Stimulated activated CD4-positive, alpha-beta T cell treated with anti-CD3 and anti-CD28 coated beads, Interleukin-12 subunit alpha, Interleukin-12 subunit beta, amount 100 ng/mL, for 24 hours (primary cell): ENCODE results near the gene SETD7.

ENCODE experiments used
- DNase-seq, 2 experiments: peaks; one replicate each; pipeline ENCODE4 v3.0.0-alpha.2; 2020; ENCODE audit warnings: low read depth in 2 of 2

SETD7 gene

DNA sequence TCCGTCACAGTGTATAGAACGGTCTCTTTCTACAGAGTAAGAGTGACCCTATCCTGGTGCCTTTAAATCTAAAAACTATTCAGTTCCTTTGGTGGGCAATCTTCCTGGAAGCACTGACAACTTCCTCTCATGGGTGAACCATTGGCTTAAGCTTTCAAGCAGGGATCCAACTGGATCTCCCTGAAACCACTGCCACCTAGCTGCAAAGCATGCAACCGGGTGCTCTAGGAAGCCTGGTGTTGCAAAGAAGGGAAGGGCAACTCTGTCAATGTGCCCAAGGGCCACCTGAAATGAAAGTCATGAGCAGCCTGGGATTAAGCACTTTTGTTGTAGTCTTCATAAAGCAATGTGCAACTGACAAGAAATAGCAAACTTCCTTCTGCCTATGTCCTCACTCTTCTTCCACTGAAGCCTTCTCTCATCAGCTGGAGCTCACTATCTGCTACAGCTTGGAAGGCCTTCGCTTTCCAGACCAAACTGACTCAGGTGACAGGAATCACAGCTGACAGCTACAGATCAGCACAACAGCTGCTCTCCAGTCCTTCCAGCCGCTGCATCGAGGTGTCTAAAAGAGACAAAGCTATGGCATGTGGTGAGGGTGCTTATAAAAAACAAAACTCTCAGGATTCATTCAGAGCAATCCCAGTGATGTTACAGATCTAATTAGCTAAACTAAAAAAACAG, 46.1 kb downstream of the SETD7 start:
- no peak for DNase-seq

- no peak for DNase-seq
Observed at GRCh38 chr4:139508581-139509237, 47.3 kb downstream of the SETD7 start.

DNA sequence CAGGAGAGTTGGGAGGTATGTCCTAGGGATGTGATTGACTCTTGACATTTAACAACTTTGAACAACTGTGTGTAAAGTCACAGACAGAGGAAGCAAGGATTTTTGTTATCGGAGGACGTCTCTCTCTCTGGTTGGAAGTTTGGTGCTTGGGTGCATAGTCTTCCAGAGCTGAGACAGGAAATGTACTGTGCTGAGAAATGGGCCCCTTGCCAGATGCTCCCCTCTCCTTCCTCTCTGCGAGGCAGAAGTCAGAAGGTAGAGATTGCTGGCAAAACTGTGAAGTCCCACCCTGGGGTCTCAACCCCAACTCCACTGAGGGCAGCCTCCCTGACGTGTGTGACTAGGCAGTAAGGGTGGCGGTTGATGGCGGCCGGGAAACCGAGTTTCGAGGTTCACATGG, 49.2 kb downstream of the SETD7 start:
- DNase-seq, result no peak

DNA sequence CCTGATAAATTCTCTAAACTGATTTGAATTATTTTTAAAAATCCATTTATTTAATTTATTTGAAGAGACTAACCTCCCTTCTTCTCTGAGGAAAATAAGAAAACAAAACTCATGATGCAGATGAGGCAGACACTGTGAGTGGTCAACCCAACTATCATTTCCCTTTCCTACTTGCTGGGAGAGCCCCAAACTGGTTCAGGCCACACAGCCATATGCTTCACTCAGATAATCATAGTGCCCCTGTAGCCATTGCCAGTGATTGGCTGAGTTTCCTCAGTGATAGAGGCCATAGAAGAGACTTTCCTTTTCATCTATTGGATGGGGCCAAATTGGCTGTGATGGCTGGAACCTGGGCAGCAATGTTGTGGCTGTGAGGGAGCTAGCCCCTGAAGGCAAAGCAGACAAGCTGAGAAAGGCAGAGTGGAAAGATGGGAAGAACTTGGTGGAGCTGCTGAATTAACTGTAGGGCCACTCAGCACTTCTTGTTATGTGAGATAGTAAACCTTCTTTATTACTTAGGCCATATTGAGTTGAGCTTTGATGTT, 52.3 kb downstream of the SETD7 start:
- no peak for DNase-seq

GRCh38 chr4:139501927-139502899, 53.8 kb downstream of the SETD7 start:
- no peak for DNase-seq

DNA sequence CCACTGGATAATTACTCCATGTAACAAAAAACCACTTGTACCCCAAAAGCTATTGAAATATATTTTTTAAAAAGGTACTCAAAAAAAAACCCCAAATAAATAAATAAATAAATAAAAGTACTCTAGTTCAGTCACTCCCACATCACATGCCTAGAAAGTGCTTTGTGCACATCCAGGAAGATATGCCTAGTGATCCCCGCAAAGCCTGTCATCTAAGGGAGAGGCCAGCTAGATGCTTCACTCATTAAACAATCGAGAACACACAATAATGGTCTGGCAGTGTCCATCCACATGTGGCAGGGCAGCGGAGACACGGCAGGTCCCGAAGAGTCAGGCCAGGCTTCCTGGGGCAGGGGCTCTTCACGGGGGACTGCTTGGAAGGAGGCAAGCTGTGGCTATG, 54.5 kb downstream of the SETD7 start:
- no peak for DNase-seq

GRCh38 chr4:139501117-139501516, 54.9 kb downstream of the SETD7 start:
- no peak for DNase-seq

GRCh38 chr4:139499186-139499585, 56.8 kb downstream of the SETD7 start:
- DNase-seq, result no peak

- no peak for DNase-seq
Observed at GRCh38 chr4:139493176-139493575, 62.8 kb downstream of the SETD7 start.

GRCh38 chr4:139492429-139492828, 63.6 kb downstream of the SETD7 start:
- no peak for DNase-seq

DNA sequence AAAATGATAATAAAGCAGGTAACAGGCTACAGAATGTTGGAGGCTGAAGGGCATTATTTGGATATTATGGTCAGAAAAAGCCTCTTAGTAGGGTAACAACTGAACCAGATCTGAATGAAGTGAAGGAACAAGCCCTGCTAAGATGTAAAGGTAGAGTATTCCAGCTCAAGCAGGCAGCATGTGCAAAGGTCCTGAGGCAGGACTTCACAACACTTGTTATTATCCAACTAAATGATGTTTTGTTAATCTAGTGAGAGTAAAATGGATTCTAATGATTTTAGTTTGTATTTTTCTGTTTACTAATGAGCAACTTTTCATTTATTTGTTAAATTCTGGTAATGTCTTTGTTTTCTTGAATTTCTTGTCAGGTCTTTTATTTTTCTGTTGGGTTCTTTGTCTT, 66.4 kb downstream of the SETD7 start:
- no peak for DNase-seq

DNA sequence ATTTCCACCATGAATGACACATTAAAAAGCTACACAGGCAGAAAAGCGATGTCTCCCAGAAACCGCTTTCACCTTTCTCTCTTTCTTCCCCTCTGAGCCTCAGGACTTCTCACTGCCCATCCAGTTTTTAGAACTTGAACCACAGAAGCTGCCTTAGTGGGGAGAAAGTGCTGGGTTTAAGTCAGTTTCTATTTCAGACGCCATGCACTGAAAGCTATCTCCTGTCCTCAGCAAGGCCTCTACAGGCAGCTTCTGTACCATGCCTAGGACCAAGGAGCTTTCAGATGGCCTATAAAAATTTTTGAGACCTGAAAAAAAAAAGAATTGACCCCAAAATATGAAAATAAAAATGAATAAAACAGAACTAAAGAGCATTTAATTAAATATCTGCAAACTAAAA, 67.6 kb downstream of the SETD7 start:
- no peak for DNase-seq

DNA sequence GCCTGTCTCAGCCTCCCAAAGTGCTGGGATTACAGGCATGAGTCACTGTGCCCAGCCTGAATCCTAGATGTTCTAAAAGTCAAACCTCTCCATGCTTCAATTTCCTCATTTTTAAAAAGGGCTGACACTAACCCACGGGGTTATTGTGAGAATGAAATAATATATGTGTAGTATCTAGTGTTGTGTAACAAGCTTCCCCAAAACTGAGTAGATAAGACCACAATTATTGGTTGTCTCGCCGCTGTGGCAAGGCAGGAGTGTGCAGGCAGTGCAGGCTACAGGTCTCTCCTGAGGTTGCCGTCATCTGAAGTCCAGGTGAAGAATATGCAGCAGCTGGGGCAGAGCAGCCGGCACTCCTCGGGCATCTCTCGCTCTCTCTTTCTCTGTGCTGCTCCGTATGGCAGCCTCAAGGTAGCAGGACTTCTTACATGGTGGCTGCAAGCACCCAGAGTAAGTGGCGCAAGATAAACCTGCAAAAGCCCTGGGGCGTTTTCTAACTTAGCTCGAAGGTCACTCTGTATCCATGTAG, 71.2 kb downstream of the SETD7 start:
- DNase-seq, result no peak

DNA sequence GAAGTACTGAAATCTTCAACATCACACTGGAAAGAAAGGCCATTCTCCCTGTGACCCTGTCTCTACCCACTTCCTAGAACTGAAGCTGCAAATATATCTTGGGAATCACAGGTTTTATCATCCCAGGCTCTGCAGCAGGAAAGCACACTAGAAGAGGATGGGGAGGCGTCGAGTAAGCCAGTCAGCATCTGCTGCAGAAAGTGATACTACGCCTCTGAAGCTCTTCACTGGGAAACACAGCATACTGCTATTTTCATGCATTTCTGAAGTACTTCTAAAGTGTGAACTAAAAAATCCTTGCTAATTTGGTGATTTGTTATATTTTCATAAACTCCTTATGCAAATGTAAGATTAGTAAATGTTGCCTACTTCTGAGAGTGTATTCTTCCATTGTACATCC, 73.0 kb downstream of the SETD7 start:
- no peak for DNase-seq

GRCh38 chr4:139481465-139481864, 74.6 kb downstream of the SETD7 start:
- no peak for DNase-seq

DNA sequence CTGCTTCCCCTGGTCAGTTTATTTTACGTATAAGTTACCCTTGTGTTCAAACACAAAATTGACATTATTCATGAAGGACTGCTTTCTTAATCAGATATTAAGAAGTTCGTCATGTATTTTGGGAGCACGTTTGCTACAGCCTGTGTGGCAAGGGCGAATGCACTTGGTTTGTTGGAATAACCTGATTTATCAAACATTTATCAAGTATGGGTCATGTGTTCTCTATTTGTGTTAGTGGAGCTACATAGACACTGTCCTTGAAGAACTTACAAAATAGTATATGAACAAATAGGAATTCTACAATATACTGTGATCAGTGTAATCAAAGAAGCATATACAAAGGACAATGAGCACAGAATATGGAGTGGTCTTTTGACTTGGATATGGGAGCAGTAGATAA, 79.7 kb downstream of the SETD7 start:
- DNase-seq, result no peak

- no peak for DNase-seq
Observed at GRCh38 chr4:139472852-139473251, 83.2 kb downstream of the SETD7 start.

DNA sequence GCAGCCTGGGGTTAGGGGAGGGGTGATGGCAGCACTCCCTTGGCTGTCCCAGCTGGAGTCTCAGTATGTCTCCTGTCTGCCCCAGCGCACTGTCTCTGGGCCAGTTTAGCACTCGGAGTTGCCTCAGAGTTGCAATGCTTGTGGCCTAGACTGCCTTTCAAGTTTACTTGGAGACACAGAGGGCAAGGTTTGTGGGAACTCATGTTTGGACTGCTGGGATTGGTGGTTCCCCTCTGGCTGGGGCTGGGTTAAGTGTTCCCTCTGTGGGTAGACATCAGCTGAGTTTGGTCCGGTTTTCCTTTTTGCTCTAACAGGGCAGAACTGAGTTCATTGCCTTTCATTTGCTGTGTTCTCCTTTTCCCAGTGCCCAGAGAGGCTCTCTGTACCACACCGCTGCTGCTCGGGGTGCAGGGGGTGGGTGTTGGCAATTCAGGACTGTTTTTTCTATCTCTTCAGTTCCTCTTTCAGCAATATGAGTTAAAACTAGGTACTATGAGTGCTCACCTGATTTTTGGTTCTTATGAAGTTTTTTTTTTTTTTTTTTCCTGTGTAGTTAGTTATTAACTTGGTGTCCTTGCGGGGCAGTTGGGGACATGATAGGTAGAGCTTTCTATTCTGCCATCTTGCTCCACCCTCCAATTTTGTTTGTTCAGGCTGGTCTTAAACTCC, 84.9 kb downstream of the SETD7 start:
- DNase-seq, result no peak

DNA sequence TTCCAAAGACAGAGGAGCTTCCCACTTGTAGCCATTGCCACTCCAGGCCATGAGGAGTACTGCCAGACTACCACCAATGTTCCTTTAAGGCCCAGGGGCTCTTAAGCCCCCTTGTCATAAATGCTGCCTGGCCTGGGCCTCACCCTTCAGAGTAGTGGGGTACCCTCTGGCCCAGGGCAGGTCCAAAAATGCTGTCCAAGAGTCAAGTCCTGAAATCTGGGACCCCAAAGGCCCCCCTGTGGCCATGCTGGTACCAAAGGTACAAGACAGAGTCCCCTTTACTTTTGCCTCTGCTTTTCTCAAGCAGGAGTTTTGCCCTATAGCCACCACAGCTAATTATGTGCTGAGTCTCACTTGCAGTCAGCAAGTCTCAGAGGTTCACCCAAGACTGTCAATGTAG, 85.7 kb downstream of the SETD7 start:
- no peak for DNase-seq

GRCh38 chr4:139469869-139470268, 86.2 kb downstream of the SETD7 start:
- no peak for DNase-seq

DNA sequence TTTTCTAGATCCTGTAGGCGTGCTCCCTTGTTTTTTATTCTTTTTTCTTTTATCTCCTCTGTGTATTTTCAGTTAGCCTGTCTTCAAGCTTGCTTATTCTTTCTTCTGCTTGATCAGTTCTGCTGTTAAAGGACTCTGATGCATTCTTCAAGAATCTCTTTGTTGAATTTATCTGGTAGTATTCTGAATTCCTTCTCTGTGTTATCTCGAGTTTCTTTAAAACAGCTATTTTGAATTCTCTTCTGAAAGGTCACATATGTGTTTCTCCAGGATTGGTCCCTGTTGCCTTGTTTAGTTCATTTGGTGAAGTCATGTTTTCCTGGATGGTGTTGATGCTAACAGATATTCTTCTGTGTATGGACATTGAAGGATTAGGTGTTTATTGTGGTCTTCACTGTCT, 86.8 kb downstream of the SETD7 start:
- DNase-seq, result no peak
